Esophagus mucosa (tissue), 1 donor: ENCODE data around the gene CYP51A1. TPM values are rescaled to one million over a fixed set of nuclear protein-coding genes. Genes with fewer than 3 reads are reported as not detected.
"Not testable (repeated sequence)": the region's sequence is repeated elsewhere in the genome, so short reads cannot be mapped to it uniquely, and the experiment has no call there.

Source experiments
- ATAC-seq: fragments of 200-7000 bp; cut with Tn5 transposase; one replicate; pipeline ENCODE4 v1.9.1; 2020
- total RNA-seq: library from RNA; stranded (reverse); gene quantifications from one replicate; pipeline ENCODE4 v1.2.4, GENCODE V29; 2023
- donor health status: DM: yes; HTN: yes; CAD: no.

Gene CYP51A1
- total RNA-seq, 1 donor from 2014 or later: 134 TPM

GRCh38 chr7:92131093-92131492 lies 3.2 kb downstream of the CYP51A1 start:
- no peak for ATAC-seq

- no peak for ATAC-seq
These were observed 12.6 kb downstream of the CYP51A1 start for GRCh38 chr7:92121681-92122080.

GRCh38 chr7:92119213-92119759 lies 15.0 kb downstream of the CYP51A1 start:
- peak; percentile 28 for ATAC-seq

- no peak for ATAC-seq
These were observed 17.3 kb downstream of the CYP51A1 start for GRCh38 chr7:92116949-92117348.

- no peak for ATAC-seq
These were observed 18.5 kb downstream of the CYP51A1 start for GRCh38 chr7:92115821-92116220.

GRCh38 chr7:92110857-92111256 lies 23.4 kb downstream of the CYP51A1 start:
- ATAC-seq: no peak

GRCh38 chr7:92108821-92109220 lies 25.5 kb downstream of the CYP51A1 start:
- ATAC-seq: no peak

GRCh38 chr7:92102862-92103261 lies 31.4 kb downstream of the CYP51A1 start:
- not testable (repeated sequence) for ATAC-seq

GRCh38 chr7:92100534-92100933 lies 33.7 kb downstream of the CYP51A1 start:
- ATAC-seq: no peak

- ATAC-seq: no peak
These were observed 38.9 kb downstream of the CYP51A1 start for GRCh38 chr7:92095380-92095779.

- no peak for ATAC-seq
These were observed 42.1 kb downstream of the CYP51A1 start for GRCh38 chr7:92092210-92092609.

- ATAC-seq: no peak
These were observed 46.0 kb downstream of the CYP51A1 start for GRCh38 chr7:92088266-92088665.

GRCh38 chr7:92083922-92084321 lies 50.4 kb downstream of the CYP51A1 start:
- not testable (repeated sequence) for ATAC-seq

GRCh38 chr7:92076509-92076908 lies 57.8 kb downstream of the CYP51A1 start:
- ATAC-seq: peak; percentile 100

GRCh38 chr7:92075455-92076158 lies 58.7 kb downstream of the CYP51A1 start:
- ATAC-seq: peak; percentile 69

GRCh38 chr7:92072708-92073107 lies 61.6 kb downstream of the CYP51A1 start:
- ATAC-seq: no peak

GRCh38 chr7:92072121-92072520 lies 62.2 kb downstream of the CYP51A1 start:
- no peak for ATAC-seq

GRCh38 chr7:92071032-92071431 lies 63.2 kb downstream of the CYP51A1 start:
- no peak for ATAC-seq

GRCh38 chr7:92064438-92065029 lies 69.7 kb downstream of the CYP51A1 start:
- no peak for ATAC-seq

Other genes with a start within 250 kb of the CYP51A1 start
- 42.3 TPM for gene AKAP9, start 193.6 kb downstream of the CYP51A1 start, total RNA-seq
- gene LRRD1, start 44.7 kb upstream of the CYP51A1 start, total RNA-seq: not detected
- 21.7 TPM for gene KRIT1, start 111.4 kb upstream of the CYP51A1 start, total RNA-seq
- gene ANKIB1, start 111.5 kb upstream of the CYP51A1 start, total RNA-seq: 26.1 TPM